ENCODE results near the gene ZNF784.

The ZNF784 gene

DNA sequence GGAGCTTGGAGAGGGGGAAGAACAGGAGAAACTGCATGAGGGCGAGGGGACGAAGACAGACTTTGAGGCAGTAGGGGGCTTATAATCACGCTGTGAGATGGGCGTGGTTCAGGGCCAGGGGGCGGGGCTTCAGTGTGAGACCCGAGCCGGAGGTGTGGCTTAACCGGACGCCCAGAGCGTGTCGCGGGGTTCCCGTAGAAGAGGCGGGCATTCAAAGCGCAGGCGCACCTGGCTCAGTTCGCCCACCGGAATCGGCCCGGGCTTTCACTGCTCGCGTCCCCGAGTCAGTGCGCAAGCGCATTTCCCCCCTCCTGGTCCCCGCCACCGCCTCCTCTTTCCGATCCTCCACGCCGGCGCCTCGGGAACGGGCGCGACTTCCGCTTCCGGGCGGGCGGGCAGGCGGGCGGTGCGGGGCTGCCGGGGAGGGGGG is 19.1 kb downstream of the ZNF784 start (continued):
- TF ChIP-seq ZEB2 (tag by site-specific recombination; IDR thresholded peaks at IDR 0.05), result peak; percentile 44
- TF ChIP-seq ZNF155 (tag by site-specific recombination; IDR thresholded peaks at IDR 0.05), result no peak
- TF ChIP-seq, protein P1, sequence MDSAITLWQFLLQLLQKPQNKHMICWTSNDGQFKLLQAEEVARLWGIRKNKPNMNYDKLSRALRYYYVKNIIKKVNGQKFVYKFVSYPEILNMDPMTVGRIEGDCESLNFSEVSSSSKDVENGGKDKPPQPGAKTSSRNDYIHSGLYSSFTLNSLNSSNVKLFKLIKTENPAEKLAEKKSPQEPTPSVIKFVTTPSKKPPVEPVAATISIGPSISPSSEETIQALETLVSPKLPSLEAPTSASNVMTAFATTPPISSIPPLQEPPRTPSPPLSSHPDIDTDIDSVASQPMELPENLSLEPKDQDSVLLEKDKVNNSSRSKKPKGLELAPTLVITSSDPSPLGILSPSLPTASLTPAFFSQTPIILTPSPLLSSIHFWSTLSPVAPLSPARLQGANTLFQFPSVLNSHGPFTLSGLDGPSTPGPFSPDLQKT (IDR thresholded peaks at IDR 0.05; ENCODE audit: borderline replicate concordance, low read depth, low read length), result no peak
- TF ChIP-seq ZBTB20 (tag by site-specific recombination; IDR thresholded peaks at IDR 0.05), result peak; percentile 72; the same call in 1 of the 2 replicates
- TF ChIP-seq KLF1 (tag by site-specific recombination; IDR thresholded peaks at IDR 0.05), result peak; percentile 25
- TF ChIP-seq KLF9 (tag by site-specific recombination; IDR thresholded peaks at IDR 0.05; ENCODE audit: low read depth), result peak; percentile 96
- TF ChIP-seq ZBTB8A (tag by site-specific recombination; IDR thresholded peaks at IDR 0.05), result peak; percentile 62
- TF ChIP-seq, protein P2, sequence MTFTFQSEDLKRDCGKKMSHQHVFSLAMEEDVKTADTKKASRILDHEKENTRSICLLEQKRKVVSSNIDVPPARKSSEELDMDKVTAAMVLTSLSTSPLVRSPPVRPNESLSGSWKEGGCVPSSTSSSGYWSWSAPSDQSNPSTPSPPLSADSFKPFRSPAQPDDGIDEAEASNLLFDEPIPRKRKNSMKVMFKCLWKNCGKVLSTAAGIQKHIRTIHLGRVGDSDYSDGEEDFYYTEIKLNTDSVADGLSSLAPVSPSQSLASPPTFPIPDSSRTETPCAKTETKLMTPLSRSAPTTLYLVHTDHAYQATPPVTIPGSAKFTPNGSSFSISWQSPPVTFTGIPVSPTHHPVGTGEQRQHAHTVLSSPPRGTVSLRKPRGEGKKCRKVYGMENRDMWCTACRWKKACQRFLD (tag by site-specific recombination; IDR thresholded peaks at IDR 0.05), result no peak
- TF ChIP-seq ZNF24 (tag by site-specific recombination; IDR thresholded peaks at IDR 0.05), result 0 out of 2 replicates have a peak, but pooled peaks have one; percentile 8
- TF ChIP-seq GLIS1 (tag by site-specific recombination; IDR thresholded peaks at IDR 0.05), result peak; percentile 58; the same call in 1 of the 2 replicates
- no peak for TF ChIP-seq ZNF426 (tag by site-specific recombination; IDR thresholded peaks at IDR 0.05)
- TF ChIP-seq, protein P3, sequence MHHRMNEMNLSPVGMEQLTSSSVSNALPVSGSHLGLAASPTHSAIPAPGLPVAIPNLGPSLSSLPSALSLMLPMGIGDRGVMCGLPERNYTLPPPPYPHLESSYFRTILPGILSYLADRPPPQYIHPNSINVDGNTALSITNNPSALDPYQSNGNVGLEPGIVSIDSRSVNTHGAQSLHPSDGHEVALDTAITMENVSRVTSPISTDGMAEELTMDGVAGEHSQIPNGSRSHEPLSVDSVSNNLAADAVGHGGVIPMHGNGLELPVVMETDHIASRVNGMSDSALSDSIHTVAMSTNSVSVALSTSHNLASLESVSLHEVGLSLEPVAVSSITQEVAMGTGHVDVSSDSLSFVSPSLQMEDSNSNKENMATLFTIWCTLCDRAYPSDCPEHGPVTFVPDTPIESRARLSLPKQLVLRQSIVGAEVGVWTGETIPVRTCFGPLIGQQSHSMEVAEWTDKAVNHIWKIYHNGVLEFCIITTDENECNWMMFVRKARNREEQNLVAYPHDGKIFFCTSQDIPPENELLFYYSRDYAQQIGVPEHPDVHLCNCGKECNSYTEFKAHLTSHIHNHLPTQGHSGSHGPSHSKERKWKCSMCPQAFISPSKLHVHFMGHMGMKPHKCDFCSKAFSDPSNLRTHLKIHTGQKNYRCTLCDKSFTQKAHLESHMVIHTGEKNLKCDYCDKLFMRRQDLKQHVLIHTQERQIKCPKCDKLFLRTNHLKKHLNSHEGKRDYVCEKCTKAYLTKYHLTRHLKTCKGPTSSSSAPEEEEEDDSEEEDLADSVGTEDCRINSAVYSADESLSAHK (tag by site-specific recombination; IDR thresholded peaks at IDR 0.05), result no peak
- TF ChIP-seq ZIC2 (tag by site-specific recombination; IDR thresholded peaks at IDR 0.05), result peak; percentile 63
- TF ChIP-seq, protein P4, sequence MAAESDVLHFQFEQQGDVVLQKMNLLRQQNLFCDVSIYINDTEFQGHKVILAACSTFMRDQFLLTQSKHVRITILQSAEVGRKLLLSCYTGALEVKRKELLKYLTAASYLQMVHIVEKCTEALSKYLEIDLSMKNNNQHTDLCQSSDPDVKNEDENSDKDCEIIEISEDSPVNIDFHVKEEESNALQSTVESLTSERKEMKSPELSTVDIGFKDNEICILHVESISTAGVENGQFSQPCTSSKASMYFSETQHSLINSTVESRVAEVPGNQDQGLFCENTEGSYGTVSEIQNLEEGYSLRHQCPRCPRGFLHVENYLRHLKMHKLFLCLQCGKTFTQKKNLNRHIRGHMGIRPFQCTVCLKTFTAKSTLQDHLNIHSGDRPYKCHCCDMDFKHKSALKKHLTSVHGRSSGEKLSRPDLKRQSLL (tag by site-specific recombination; IDR thresholded peaks at IDR 0.05), result no peak
- peak; percentile 87 for TF ChIP-seq SP2 (tag by site-specific recombination; IDR thresholded peaks at IDR 0.05)
- no peak for TF ChIP-seq ZFP41 (tag by site-specific recombination; IDR thresholded peaks at IDR 0.05; ENCODE audit: borderline replicate concordance)
- TF ChIP-seq, protein P5, sequence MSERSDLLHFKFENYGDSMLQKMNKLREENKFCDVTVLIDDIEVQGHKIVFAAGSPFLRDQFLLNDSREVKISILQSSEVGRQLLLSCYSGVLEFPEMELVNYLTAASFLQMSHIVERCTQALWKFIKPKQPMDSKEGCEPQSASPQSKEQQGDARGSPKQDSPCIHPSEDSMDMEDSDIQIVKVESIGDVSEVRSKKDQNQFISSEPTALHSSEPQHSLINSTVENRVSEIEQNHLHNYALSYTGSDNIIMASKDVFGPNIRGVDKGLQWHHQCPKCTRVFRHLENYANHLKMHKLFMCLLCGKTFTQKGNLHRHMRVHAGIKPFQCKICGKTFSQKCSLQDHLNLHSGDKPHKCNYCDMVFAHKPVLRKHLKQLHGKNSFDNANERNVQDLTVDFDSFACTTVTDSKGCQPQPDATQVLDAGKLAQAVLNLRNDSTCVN (tag by site-specific recombination; optimal IDR thresholded peaks at IDR 0.05), result peak; percentile 65
- TF ChIP-seq, protein P6, sequence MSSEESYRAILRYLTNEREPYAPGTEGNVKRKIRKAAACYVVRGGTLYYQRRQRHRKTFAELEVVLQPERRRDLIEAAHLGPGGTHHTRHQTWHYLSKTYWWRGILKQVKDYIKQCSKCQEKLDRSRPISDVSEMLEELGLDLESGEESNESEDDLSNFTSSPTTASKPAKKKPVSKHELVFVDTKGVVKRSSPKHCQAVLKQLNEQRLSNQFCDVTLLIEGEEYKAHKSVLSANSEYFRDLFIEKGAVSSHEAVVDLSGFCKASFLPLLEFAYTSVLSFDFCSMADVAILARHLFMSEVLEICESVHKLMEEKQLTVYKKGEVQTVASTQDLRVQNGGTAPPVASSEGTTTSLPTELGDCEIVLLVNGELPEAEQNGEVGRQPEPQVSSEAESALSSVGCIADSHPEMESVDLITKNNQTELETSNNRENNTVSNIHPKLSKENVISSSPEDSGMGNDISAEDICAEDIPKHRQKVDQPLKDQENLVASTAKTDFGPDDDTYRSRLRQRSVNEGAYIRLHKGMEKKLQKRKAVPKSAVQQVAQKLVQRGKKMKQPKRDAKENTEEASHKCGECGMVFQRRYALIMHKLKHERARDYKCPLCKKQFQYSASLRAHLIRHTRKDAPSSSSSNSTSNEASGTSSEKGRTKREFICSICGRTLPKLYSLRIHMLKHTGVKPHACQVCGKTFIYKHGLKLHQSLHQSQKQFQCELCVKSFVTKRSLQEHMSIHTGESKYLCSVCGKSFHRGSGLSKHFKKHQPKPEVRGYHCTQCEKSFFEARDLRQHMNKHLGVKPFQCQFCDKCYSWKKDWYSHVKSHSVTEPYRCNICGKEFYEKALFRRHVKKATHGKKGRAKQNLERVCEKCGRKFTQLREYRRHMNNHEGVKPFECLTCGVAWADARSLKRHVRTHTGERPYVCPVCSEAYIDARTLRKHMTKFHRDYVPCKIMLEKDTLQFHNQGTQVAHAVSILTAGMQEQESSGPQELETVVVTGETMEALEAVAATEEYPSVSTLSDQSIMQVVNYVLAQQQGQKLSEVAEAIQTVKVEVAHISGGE (tag by site-specific recombination; conservative IDR thresholded peaks at IDR 0.05; ENCODE audit: low read depth), result peak; percentile 88
- TF ChIP-seq, protein P7, sequence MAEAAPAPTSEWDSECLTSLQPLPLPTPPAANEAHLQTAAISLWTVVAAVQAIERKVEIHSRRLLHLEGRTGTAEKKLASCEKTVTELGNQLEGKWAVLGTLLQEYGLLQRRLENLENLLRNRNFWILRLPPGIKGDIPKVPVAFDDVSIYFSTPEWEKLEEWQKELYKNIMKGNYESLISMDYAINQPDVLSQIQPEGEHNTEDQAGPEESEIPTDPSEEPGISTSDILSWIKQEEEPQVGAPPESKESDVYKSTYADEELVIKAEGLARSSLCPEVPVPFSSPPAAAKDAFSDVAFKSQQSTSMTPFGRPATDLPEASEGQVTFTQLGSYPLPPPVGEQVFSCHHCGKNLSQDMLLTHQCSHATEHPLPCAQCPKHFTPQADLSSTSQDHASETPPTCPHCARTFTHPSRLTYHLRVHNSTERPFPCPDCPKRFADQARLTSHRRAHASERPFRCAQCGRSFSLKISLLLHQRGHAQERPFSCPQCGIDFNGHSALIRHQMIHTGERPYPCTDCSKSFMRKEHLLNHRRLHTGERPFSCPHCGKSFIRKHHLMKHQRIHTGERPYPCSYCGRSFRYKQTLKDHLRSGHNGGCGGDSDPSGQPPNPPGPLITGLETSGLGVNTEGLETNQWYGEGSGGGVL (tag by site-specific recombination; IDR thresholded peaks at IDR 0.05), result peak; percentile 88
- TF ChIP-seq ZNF555 (tag by site-specific recombination; conservative IDR thresholded peaks at IDR 0.05), result no peak
- TF ChIP-seq, protein P8, sequence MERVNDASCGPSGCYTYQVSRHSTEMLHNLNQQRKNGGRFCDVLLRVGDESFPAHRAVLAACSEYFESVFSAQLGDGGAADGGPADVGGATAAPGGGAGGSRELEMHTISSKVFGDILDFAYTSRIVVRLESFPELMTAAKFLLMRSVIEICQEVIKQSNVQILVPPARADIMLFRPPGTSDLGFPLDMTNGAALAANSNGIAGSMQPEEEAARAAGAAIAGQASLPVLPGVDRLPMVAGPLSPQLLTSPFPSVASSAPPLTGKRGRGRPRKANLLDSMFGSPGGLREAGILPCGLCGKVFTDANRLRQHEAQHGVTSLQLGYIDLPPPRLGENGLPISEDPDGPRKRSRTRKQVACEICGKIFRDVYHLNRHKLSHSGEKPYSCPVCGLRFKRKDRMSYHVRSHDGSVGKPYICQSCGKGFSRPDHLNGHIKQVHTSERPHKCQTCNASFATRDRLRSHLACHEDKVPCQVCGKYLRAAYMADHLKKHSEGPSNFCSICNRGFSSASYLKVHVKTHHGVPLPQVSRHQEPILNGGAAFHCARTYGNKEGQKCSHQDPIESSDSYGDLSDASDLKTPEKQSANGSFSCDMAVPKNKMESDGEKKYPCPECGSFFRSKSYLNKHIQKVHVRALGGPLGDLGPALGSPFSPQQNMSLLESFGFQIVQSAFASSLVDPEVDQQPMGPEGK (tag by site-specific recombination; IDR thresholded peaks at IDR 0.05), result peak; percentile 81
- no peak for TF ChIP-seq ZNF391 (tag by site-specific recombination; IDR thresholded peaks at IDR 0.05; ENCODE audit: borderline replicate concordance, low read depth)
- no peak for TF ChIP-seq ZNF776 (tag by site-specific recombination; IDR thresholded peaks at IDR 0.05; ENCODE audit: borderline replicate concordance)
- TF ChIP-seq ZNF768 (tag by site-specific recombination; IDR thresholded peaks at IDR 0.05), result no peak
- TF ChIP-seq ZNF239 (tag by site-specific recombination; IDR thresholded peaks at IDR 0.05), result no peak
